ENCODE data around the gene TRHDE.

The TRHDE gene

DNA sequence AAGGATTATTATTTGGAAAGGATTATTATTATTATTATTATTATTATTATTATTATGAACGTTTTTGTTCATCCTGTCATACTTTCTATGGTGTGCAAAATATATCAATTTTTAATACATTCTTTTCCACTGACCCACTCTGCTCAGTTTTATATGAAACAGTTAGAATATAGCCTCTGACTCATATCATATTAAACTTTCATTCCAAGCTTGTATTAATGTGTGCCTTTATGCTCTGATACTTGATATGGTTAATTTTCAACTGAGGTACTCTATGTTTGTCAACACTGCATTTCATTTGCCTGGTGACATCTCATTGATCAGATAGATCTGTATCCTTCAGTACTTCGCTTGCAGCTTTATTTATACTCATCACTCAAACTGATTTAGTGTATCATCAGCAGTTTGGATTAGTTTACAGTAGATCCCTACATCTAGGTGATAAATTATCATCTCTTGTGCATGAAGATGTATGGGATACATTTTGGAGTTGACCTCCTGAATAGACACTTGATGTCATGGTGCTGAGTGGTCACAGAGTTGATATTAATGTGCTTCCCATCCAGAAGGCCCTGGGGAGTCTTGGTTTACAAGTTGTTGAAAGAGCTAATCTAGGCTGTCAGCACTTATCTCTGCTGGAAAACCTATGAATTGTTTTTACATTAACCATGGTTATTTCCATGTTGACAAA, 271.8 kb downstream of the TRHDE start:
- TF ChIP-seq, protein P1, sequence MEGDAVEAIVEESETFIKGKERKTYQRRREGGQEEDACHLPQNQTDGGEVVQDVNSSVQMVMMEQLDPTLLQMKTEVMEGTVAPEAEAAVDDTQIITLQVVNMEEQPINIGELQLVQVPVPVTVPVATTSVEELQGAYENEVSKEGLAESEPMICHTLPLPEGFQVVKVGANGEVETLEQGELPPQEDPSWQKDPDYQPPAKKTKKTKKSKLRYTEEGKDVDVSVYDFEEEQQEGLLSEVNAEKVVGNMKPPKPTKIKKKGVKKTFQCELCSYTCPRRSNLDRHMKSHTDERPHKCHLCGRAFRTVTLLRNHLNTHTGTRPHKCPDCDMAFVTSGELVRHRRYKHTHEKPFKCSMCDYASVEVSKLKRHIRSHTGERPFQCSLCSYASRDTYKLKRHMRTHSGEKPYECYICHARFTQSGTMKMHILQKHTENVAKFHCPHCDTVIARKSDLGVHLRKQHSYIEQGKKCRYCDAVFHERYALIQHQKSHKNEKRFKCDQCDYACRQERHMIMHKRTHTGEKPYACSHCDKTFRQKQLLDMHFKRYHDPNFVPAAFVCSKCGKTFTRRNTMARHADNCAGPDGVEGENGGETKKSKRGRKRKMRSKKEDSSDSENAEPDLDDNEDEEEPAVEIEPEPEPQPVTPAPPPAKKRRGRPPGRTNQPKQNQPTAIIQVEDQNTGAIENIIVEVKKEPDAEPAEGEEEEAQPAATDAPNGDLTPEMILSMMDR (IDR thresholded peaks at IDR 0.05; ENCODE audit: low read depth, low read length, missing control alignments), result no peak
- DNase-seq (ENCODE audit: extremely low read depth, low read depth), result no peak
- no peak overlapping the region for H3K4me3 ChIP-seq (replicated peaks; ENCODE audit: low read depth, low read length)

DNA sequence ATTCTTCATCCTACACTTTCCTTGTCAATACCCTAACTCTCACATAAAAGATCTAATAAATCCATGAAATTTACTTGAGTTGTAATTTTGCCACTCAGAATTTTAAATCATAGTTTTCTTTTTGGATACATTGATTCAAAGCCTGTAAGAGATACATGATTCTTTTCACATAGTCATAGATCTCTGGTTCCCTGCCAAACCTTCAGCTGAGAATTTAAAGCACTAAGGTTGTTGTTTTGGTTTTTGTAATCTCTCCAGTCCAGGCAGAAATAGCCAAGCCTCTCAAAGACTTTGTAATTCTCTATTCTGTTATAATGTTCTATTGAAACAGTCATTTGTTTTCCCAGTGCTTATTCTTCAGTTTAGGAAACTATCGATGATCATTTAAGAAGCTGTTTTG, 273.9 kb downstream of the TRHDE start:
- DNase-seq (ENCODE audit: extremely low read depth, low read depth), result no peak
- no peak overlapping the region for H3K4me3 ChIP-seq (replicated peaks; ENCODE audit: low read depth, low read length)
- TF ChIP-seq, protein P1 (IDR thresholded peaks at IDR 0.05; ENCODE audit: low read depth, low read length, missing control alignments), result no peak

- TF ChIP-seq, protein P1 (IDR thresholded peaks at IDR 0.05; ENCODE audit: low read depth, low read length, missing control alignments), result no peak
- peak; percentile 30 for DNase-seq (ENCODE audit: extremely low read depth, low read depth)
- no peak overlapping the region for H3K4me3 ChIP-seq (replicated peaks; ENCODE audit: low read depth, low read length)
These were observed 275.4 kb downstream of the TRHDE start for GRCh38 chr12:72547573-72547972.

DNA sequence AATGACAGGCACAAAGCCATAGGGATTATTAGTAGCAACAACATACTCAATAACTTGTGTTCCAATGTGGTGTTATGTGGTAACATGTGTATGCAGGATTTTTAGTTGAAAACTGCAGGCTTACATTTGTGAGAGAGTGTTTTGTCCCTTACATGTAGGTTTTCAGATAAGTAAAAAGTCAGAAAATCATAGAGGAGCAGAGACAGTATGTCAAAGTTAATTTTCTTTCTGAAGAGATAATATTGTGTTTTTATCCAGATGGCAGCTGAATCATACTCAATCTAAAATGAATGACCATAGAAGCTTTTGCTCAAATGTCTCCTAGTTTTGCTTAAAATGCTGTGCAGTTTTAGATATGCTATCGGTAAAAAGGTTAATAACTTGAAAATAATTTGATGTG, 277.0 kb downstream of the TRHDE start:
- no peak overlapping the region for H3K4me3 ChIP-seq (replicated peaks; ENCODE audit: low read depth, low read length)
- TF ChIP-seq, protein P1 (IDR thresholded peaks at IDR 0.05; ENCODE audit: low read depth, low read length, missing control alignments), result no peak
- DNase-seq (ENCODE audit: extremely low read depth, low read depth), result no peak

GRCh38 chr12:72560003-72560769, 288.0 kb downstream of the TRHDE start:
- no peak overlapping the region for H3K4me3 ChIP-seq (replicated peaks; ENCODE audit: low read depth, low read length)
- DNase-seq (ENCODE audit: extremely low read depth, low read depth), result no peak
- TF ChIP-seq, protein P1 (IDR thresholded peaks at IDR 0.05; ENCODE audit: low read depth, low read length, missing control alignments), result no peak

DNA sequence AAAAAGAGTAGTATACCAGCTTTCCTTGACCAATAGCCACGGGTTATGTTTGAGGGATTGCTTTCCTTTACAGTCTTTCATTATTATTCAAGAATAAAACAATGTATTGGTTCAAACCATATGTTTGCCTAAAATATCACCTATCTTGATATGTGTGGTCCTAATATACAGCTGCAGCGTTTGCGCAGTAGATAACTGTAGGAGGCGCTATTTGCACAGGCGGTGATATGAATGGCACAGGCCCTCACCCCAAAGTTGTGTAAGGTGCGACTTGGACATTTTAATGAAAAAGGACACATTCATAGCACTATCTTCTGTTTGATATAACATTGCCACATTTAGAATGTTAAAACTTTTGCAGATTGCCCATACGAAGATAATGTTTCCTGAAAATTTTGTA, 298.4 kb downstream of the TRHDE start:
- DNase-seq (ENCODE audit: extremely low read depth, low read depth), result no peak
- TF ChIP-seq, protein P1 (IDR thresholded peaks at IDR 0.05; ENCODE audit: low read depth, low read length, missing control alignments), result peak; percentile 32

More for the DNA sequence above, 298.4 kb downstream of the TRHDE start:
- H3K4me3 ChIP-seq (replicated peaks; ENCODE audit: low read depth, low read length), result no peak overlapping the region
